GM12878 (cell line): ENCODE results near the gene SLC10A2. TPM values are rescaled to one million over a fixed set of nuclear protein-coding genes. Genes with fewer than 3 reads are reported as not detected.

ENCODE experiments used
- ATAC-seq: fragments of 200-7000 bp; cut with Tn5 transposase; 3 replicates; pipeline ENCODE4 v1.9.1; 2020; ENCODE audit warnings: mild to moderate bottlenecking, moderate library complexity
- BruUV-seq: library from RNA; stranded (reverse); fragments of 400-500 nt; replicated peaks from 2 replicates; lab custom pipeline; 2021; lab: Mats Ljungman, UMichigan
- CTCF ChIA-PET: fragments of 300-600 bp; sonication (Branson Sonifier 250); formaldehyde crosslinking; extraction: SDS; loops from one replicate; lab custom pipeline; 2021; ENCODE audit warnings: inconsistent platforms; lab: Yijun Ruan, JAX
- POLR2A ChIA-PET: fragments of 350-600 bp; formaldehyde crosslinking; extraction: SDS; loops from one replicate; lab custom pipeline; 2021; ENCODE audit warnings: inconsistent platforms; lab: Charles Lee
- RAD21 ChIA-PET: fragments of 300-600 bp; sonication (Branson Sonifier 250); formaldehyde crosslinking; loops from one replicate; lab custom pipeline; 2023; ENCODE audit warnings: antibody characterized with exemption; ENCODE audit not compliant: unreplicated experiment; lab: Charles Lee
- SMC1A ChIA-PET: fragments of 300-600 bp; sonication (Branson Sonifier 250); formaldehyde crosslinking; loops from one replicate; lab custom pipeline; 2023; ENCODE audit not compliant: unreplicated experiment, uncharacterized antibody; lab: Charles Lee
- DNase-seq: peaks from one replicate; pipeline ENCODE4 v3.0.0-alpha.2; 2011; ENCODE audit warnings: low read depth, low spot score
- FAIRE-seq: peaks from 3 replicates; lab custom pipeline; 2011; peaks lifted over from hg19 to GRCh38; lab: Jason Lieb, UNC
- H2AFZ ChIP-seq: 2 replicates; pipeline ENCODE4 v1.6.0; 2011; ENCODE audit warnings: low read depth, low read length, control low read depth; ENCODE audit not compliant: control insufficient read depth
- H3K27ac ChIP-seq: 2 replicates; pipeline ENCODE4 v1.5.1; 2011; ENCODE audit warnings: control low read depth; ENCODE audit not compliant: control insufficient read depth, insufficient read depth
- H3K27me3 ChIP-seq, 2 experiments: replicated peaks in 1 of 2; 2 replicates each; pipeline versions ENCODE4 v1.6.0 to v1.6.1; 2011; ENCODE audit warnings: low read length in 1 of 2; ENCODE audit not compliant: control insufficient read depth in 2 of 2, insufficient read depth in 2 of 2
- H3K36me3 ChIP-seq, 2 experiments: 2 replicates each; pipeline ENCODE4 v1.5.1; 2011; ENCODE audit warnings: low read length in 1 of 2; ENCODE audit not compliant: control insufficient read depth in 2 of 2, insufficient read depth in 2 of 2
- H3K4me1 ChIP-seq: 2 replicates; pipeline ENCODE4 v1.6.1; 2011; ENCODE audit warnings: mild to moderate bottlenecking, low read length, moderate library complexity, mixed read lengths; ENCODE audit not compliant: control insufficient read depth, insufficient read depth
- H3K4me2 ChIP-seq: 2 replicates; pipeline ENCODE4 v1.6.0; 2011; ENCODE audit warnings: control low read depth; ENCODE audit not compliant: control insufficient read depth, insufficient read depth
- H3K4me3 ChIP-seq: fragments of 200-600 bp; sonication (generic); 2 replicates; pipeline ENCODE4 v1.5.1; 2016
- H3K79me2 ChIP-seq: 2 replicates; pipeline ENCODE4 v1.6.0; 2011; ENCODE audit warnings: low read length; ENCODE audit not compliant: control insufficient read depth, insufficient read depth
- H3K9ac ChIP-seq: 2 replicates; pipeline ENCODE4 v1.8.0; 2011; ENCODE audit warnings: low read length, control low read depth, mixed read lengths; ENCODE audit not compliant: control insufficient read depth, insufficient read depth
- H3K9me3 ChIP-seq: replicated peaks from 3 replicates; pipeline ENCODE4 v1.5.1; 2011; ENCODE audit warnings: mild to moderate bottlenecking, low read length; ENCODE audit not compliant: control insufficient read depth, insufficient read depth
- H4K20me1 ChIP-seq: 2 replicates; pipeline ENCODE4 v1.6.0; 2011; ENCODE audit not compliant: control insufficient read depth, insufficient read depth
- ATF3 ChIP-seq: IDR thresholded peaks from 2 replicates; pipeline ENCODE4 v1.6.1; 2011; ENCODE audit warnings: low read depth, mild to moderate bottlenecking, low read length, moderate library complexity, borderline replicate concordance; ENCODE audit errors: extremely low read depth
- DPF2 ChIP-seq: fragments of 450-650 bp; IDR thresholded peaks from 2 replicates; pipeline ENCODE4 v1.6.1; 2017; ENCODE audit warnings: mild to moderate bottlenecking
- IKZF2 ChIP-seq, 2 experiments: fragments of 450-650 bp; IDR thresholded peaks; 2 replicates each; pipeline ENCODE4 v1.6.1; 2017; ENCODE audit warnings: mild to moderate bottlenecking in 2 of 2, moderate library complexity in 2 of 2
- JUNB ChIP-seq: IDR thresholded peaks from 2 replicates; pipeline ENCODE4 v1.6.1; 2016; ENCODE audit warnings: antibody characterized with exemption, mild to moderate bottlenecking
- KLF5 ChIP-seq: fragments of 450-650 bp; IDR thresholded peaks from 2 replicates; pipeline ENCODE4 v1.6.1; 2014; ENCODE audit warnings: mild to moderate bottlenecking; ENCODE audit not compliant: partially characterized antibody
- NFIC ChIP-seq: IDR thresholded peaks from 2 replicates; pipeline ENCODE4 v1.6.1; 2012; ENCODE audit warnings: low read depth, mild to moderate bottlenecking, inconsistent platforms, low read length, moderate library complexity
- NFYA ChIP-seq: IDR thresholded peaks from 2 replicates; pipeline ENCODE4 v1.6.1; 2011; ENCODE audit warnings: low read depth, mild to moderate bottlenecking, low read length, improper control_type of control experiment, borderline replicate concordance
- NR2C2 ChIP-seq: IDR thresholded peaks from 2 replicates; pipeline ENCODE4 v1.6.1; 2011; ENCODE audit warnings: borderline replicate concordance, low read depth; ENCODE audit not compliant: control insufficient read depth, insufficient read length
- SPI1 ChIP-seq: IDR thresholded peaks from 2 replicates; pipeline ENCODE4 v1.6.1; 2011; ENCODE audit warnings: low read depth, mild to moderate bottlenecking, low read length, moderate library complexity, borderline replicate concordance; ENCODE audit not compliant: insufficient read depth
- SREBF1 ChIP-seq: IDR thresholded peaks from 2 replicates; pipeline ENCODE4 v1.6.1; 2012; ENCODE audit warnings: mild to moderate bottlenecking, low read length
- STAT1 ChIP-seq: fragments of 450-650 bp; conservative IDR thresholded peaks from 2 replicates; pipeline ENCODE4 v1.6.1; 2014; ENCODE audit warnings: antibody characterized with exemption, mild to moderate bottlenecking
- WGBS: methylation state at CpG from one replicate; pipeline ENCODE4 v1.1.6; 2016; ENCODE audit warnings: low lambda C conversion rate; ENCODE audit not compliant: insufficient replicate concordance, insufficient coverage; ENCODE audit errors: missing lambda C conversion rate; 5-methylcytosine and 5-hydroxymethylcytosine counted together
- in situ Hi-C: fragments of 300-500 bp; cut with MboI; formaldehyde crosslinking; loops from 9 replicates; pipeline ENCODE4 v1.14.3; 2018; ENCODE audit warnings: mixed read lengths
- intact Hi-C: fragments of 100-400 bp; cut with micrococcal nuclease; formaldehyde crosslinking; loops from one replicate; pipeline ENCODE4 v1.14.2; 2022; ENCODE audit not compliant: unreplicated experiment
- polyA plus RNA-seq, 11 experiments: library from polyadenylated mRNA; depleted of rRNA in 4 of 11; unstranded in 6 of 11; stranded (reverse) in 5 of 11; fragments of >200 nt; fragmentation: Nextera tagmentation in 4 of 11; fragmentation: Illumina TruSeq in 1 of 11; extraction: Ambion mirVana in 4 of 11; extraction: Trizol in 1 of 11; gene quantifications; 1 replicate in 1 of 11; 2 replicates in 10 of 11; pipeline versions ENCODE4 v1.2.1 to v1.2.3, GENCODE V29; 2011 to 2016; ENCODE audit warnings: inconsistent platforms in 2 of 11, missing spikeins in 2 of 11, low read depth in 1 of 11
- total RNA-seq, 4 experiments: library from RNA; depleted of rRNA in 3 of 4; stranded (reverse); fragments of >200 nt in 3 of 4; fragmentation: Illumina TruSeq in 1 of 4; extraction: Trizol in 1 of 4; gene quantifications; 2 replicates each; pipeline versions ENCODE4 v1.2.1 to v1.2.3, GENCODE V29; 2013 to 2021
- TF ChIP-seq, protein P1 (sequence below): IDR thresholded peaks from 2 replicates; pipeline ENCODE4 v1.6.1; 2011; ENCODE audit warnings: low read depth, low read length, improper control_type of control experiment, borderline replicate concordance
- TF ChIP-seq, protein P2 (sequence below): fragments of 450-650 bp; IDR thresholded peaks from 2 replicates; pipeline ENCODE4 v1.6.1; 2017; ENCODE audit warnings: mild to moderate bottlenecking, moderate library complexity
- TF ChIP-seq, protein P3 (sequence below): IDR thresholded peaks from 2 replicates; pipeline ENCODE4 v1.6.1; 2012; ENCODE audit warnings: improper control_type of control experiment, low read depth, low read length; ENCODE audit not compliant: insufficient replicate concordance

SLC10A2 gene
- total and polyA plus RNA-seq, 10 of the 15 experiments (the other 5 are each of a cell fraction or from before 2014, with no cell fraction given), result 0.01 to 0.04 (median 0.02) TPM; not detected in 7

- Histone ChIP-seq H3K4me2 (no peak overlapping the region), H3K79me2 (no peaks in the 10 kb centered on the region), H2AFZ (no peak overlapping the region), H3K4me3 (no peak overlapping the region), H3K9ac (no peak overlapping the region), H3K4me1 (no peaks in the 10 kb centered on the region; the same call in 1 of the 2 replicates), H3K36me3 (no peaks in the 10 kb centered on the region), H3K9me3 (peaks cover 24% of the 10 kb centered on the region), H4K20me1 (no peaks in the 10 kb centered on the region), H3K27me3 (no peaks in the 10 kb centered on the region), H3K27ac (no peak overlapping the region)
- in situ Hi-C loops, result no loop called here
- ChIA-PET SMC1A (interaction anchor here (1.2 to 1.3 kb wide), 2 partner anchors 19 to 28 kb away, joined by 3 to 6 read pairs; no protein-coding TSS in a partner anchor), POLR2A (interaction anchor here (0.6 kb wide), 1 partner anchor 32 kb away, joined by 6 read pairs; no protein-coding TSS in a partner anchor), CTCF (interaction anchor here (1.4 kb wide), 1 partner anchor 84 kb away, joined by 4 read pairs; no protein-coding TSS in a partner anchor), RAD21 (no interaction called here)
- intact Hi-C loops, result no loop called here
- no TSS peak for BruUV-seq
- no peak for DNase-seq
- WGBS, result 21% methylated on average over 2 of the region's 2 CpGs
- no peak for ATAC-seq
- FAIRE-seq, result no peak
- TF ChIP-seq NR2C2, result no peak
- peak; percentile 77 for TF ChIP-seq SPI1
- no peak for TF ChIP-seq SREBF1
- peak; percentile 14 to 21; a peak in 1 of 4 replicates for TF ChIP-seq IKZF2 (IDR thresholded peaks at IDR 0.05)
- TF ChIP-seq NFIC, result no peak
- TF ChIP-seq KLF5, result no peak
- TF ChIP-seq, protein P1, sequence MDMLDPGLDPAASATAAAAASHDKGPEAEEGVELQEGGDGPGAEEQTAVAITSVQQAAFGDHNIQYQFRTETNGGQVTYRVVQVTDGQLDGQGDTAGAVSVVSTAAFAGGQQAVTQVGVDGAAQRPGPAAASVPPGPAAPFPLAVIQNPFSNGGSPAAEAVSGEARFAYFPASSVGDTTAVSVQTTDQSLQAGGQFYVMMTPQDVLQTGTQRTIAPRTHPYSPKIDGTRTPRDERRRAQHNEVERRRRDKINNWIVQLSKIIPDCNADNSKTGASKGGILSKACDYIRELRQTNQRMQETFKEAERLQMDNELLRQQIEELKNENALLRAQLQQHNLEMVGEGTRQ, result no peak
- TF ChIP-seq ATF3, result no peak
- TF ChIP-seq, protein P2, sequence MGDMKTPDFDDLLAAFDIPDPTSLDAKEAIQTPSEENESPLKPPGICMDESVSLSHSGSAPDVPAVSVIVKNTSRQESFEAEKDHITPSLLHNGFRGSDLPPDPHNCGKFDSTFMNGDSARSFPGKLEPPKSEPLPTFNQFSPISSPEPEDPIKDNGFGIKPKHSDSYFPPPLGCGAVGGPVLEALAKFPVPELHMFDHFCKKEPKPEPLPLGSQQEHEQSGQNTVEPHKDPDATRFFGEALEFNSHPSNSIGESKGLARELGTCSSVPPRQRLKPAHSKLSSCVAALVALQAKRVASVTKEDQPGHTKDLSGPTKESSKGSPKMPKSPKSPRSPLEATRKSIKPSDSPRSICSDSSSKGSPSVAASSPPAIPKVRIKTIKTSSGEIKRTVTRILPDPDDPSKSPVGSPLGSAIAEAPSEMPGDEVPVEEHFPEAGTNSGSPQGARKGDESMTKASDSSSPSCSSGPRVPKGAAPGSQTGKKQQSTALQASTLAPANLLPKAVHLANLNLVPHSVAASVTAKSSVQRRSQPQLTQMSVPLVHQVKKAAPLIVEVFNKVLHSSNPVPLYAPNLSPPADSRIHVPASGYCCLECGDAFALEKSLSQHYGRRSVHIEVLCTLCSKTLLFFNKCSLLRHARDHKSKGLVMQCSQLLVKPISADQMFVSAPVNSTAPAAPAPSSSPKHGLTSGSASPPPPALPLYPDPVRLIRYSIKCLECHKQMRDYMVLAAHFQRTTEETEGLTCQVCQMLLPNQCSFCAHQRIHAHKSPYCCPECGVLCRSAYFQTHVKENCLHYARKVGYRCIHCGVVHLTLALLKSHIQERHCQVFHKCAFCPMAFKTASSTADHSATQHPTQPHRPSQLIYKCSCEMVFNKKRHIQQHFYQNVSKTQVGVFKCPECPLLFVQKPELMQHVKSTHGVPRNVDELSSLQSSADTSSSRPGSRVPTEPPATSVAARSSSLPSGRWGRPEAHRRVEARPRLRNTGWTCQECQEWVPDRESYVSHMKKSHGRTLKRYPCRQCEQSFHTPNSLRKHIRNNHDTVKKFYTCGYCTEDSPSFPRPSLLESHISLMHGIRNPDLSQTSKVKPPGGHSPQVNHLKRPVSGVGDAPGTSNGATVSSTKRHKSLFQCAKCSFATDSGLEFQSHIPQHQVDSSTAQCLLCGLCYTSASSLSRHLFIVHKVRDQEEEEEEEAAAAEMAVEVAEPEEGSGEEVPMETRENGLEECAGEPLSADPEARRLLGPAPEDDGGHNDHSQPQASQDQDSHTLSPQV, result no peak
- TF ChIP-seq JUNB, result no peak
- no peak for TF ChIP-seq STAT1
- no peak for TF ChIP-seq NFYA
- TF ChIP-seq, protein P3, sequence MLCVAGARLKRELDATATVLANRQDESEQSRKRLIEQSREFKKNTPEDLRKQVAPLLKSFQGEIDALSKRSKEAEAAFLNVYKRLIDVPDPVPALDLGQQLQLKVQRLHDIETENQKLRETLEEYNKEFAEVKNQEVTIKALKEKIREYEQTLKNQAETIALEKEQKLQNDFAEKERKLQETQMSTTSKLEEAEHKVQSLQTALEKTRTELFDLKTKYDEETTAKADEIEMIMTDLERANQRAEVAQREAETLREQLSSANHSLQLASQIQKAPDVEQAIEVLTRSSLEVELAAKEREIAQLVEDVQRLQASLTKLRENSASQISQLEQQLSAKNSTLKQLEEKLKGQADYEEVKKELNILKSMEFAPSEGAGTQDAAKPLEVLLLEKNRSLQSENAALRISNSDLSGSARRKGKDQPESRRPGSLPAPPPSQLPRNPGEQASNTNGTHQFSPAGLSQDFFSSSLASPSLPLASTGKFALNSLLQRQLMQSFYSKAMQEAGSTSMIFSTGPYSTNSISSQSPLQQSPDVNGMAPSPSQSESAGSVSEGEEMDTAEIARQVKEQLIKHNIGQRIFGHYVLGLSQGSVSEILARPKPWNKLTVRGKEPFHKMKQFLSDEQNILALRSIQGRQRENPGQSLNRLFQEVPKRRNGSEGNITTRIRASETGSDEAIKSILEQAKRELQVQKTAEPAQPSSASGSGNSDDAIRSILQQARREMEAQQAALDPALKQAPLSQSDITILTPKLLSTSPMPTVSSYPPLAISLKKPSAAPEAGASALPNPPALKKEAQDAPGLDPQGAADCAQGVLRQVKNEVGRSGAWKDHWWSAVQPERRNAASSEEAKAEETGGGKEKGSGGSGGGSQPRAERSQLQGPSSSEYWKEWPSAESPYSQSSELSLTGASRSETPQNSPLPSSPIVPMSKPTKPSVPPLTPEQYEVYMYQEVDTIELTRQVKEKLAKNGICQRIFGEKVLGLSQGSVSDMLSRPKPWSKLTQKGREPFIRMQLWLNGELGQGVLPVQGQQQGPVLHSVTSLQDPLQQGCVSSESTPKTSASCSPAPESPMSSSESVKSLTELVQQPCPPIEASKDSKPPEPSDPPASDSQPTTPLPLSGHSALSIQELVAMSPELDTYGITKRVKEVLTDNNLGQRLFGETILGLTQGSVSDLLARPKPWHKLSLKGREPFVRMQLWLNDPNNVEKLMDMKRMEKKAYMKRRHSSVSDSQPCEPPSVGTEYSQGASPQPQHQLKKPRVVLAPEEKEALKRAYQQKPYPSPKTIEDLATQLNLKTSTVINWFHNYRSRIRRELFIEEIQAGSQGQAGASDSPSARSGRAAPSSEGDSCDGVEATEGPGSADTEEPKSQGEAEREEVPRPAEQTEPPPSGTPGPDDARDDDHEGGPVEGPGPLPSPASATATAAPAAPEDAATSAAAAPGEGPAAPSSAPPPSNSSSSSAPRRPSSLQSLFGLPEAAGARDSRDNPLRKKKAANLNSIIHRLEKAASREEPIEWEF, result no peak
- no peak for TF ChIP-seq DPF2
Measured at GRCh38 chr13:102999499-102999898, 66.7 kb downstream of the SLC10A2 start.
